GM10266 (cell line): ENCODE results near the gene HOXB9.

ENCODE experiments used
- DNase-seq: peaks from one replicate; pipeline ENCODE4 v3.0.0; 2012; ENCODE audit errors: extremely low spot score
- TF ChIP-seq, protein P1 (sequence below): IDR thresholded peaks from 2 replicates; pipeline ENCODE4 v1.5.1; 2012; ENCODE audit warnings: mild to moderate bottlenecking, low read depth; ENCODE audit not compliant: control insufficient read depth, insufficient read depth; ENCODE audit errors: missing control alignments

Gene HOXB9

GRCh38 chr17:48591255-48592056, 34.7 kb downstream of the HOXB9 start:
- TF ChIP-seq, protein P1, sequence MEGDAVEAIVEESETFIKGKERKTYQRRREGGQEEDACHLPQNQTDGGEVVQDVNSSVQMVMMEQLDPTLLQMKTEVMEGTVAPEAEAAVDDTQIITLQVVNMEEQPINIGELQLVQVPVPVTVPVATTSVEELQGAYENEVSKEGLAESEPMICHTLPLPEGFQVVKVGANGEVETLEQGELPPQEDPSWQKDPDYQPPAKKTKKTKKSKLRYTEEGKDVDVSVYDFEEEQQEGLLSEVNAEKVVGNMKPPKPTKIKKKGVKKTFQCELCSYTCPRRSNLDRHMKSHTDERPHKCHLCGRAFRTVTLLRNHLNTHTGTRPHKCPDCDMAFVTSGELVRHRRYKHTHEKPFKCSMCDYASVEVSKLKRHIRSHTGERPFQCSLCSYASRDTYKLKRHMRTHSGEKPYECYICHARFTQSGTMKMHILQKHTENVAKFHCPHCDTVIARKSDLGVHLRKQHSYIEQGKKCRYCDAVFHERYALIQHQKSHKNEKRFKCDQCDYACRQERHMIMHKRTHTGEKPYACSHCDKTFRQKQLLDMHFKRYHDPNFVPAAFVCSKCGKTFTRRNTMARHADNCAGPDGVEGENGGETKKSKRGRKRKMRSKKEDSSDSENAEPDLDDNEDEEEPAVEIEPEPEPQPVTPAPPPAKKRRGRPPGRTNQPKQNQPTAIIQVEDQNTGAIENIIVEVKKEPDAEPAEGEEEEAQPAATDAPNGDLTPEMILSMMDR, result no peak
- no peak for DNase-seq

GRCh38 chr17:48590607-48591161, 35.5 kb downstream of the HOXB9 start:
- TF ChIP-seq, protein P1, result no peak
- no peak for DNase-seq

- TF ChIP-seq, protein P1, result no peak
- DNase-seq, result no peak
Measured at GRCh38 chr17:48589831-48590606, 36.1 kb downstream of the HOXB9 start, which contains the start of gene HOXB3. HOXB3 (minus strand) TSS chr17:48590241; CDS start chr17:48552474, 37,767 bp downstream.

- DNase-seq, result no peak
- TF ChIP-seq, protein P1, result no peak
Measured at GRCh38 chr17:48589060-48589830, 36.9 kb downstream of the HOXB9 start.

DNA sequence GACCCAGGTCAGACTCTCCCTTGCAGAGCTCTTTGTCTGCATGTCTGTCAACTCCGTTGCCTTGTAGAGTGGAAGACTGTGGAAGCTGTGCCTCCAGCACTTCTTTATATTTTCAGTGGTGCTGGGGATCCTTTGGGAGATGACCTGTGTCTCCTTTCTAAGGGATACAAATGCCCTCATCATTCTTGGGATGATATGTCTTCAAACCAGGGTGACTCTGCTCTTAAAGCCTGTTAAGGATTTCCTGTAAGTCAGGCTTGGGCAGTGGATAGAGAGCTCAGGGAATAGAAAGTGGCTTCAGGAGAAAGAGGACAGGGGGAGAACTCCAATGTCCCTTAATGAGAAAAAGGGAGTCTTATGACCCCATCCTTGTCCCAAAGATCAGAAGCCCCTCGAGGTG, 37.6 kb downstream of the HOXB9 start:
- TF ChIP-seq, protein P1, result no peak
- no peak for DNase-seq

- DNase-seq, result no peak
- TF ChIP-seq, protein P1, result no peak
Measured at GRCh38 chr17:48588074-48588415, 38.1 kb downstream of the HOXB9 start.
